OCI-LY1 (cell line): ENCODE results near the gene KCTD20.

Experiments used
- H2AFZ ChIP-seq: fragments of 200-600 bp; sonication (generic), shearing (Covaris generic); 2 replicates; pipeline ENCODE4 v1.6.0; 2014; ENCODE audit warnings: antibody characterized with exemption, mild to moderate bottlenecking, low read length
- H3F3A ChIP-seq: fragments of 200-600 bp; sonication (generic), shearing (Covaris generic); 2 replicates; pipeline ENCODE4 v1.6.0; 2014; ENCODE audit warnings: mild to moderate bottlenecking, antibody characterized with exemption, low read length, moderate library complexity; ENCODE audit not compliant: insufficient read depth
- H3K27ac ChIP-seq: fragments of 200-600 bp; sonication (generic); 2 replicates; pipeline ENCODE4 v1.5.1; 2014; ENCODE audit warnings: low read length, mixed run types, mild to moderate bottlenecking, low read depth; ENCODE audit not compliant: poor library complexity, severe bottlenecking
- H3K27me3 ChIP-seq: fragments of 200-600 bp; sonication (generic); 2 replicates; pipeline ENCODE4 v1.6.0; 2014; ENCODE audit warnings: antibody characterized with exemption, mild to moderate bottlenecking, low read length, moderate library complexity; ENCODE audit not compliant: insufficient read depth
- H3K36me3 ChIP-seq: fragments of 200-600 bp; sonication (generic); 2 replicates; pipeline ENCODE4 v1.6.1; 2014; ENCODE audit warnings: mild to moderate bottlenecking, antibody characterized with exemption, low read length, moderate library complexity, mixed read lengths; ENCODE audit not compliant: insufficient read depth
- H3K4me1 ChIP-seq: fragments of 200-600 bp; sonication (generic); 2 replicates; pipeline ENCODE4 v1.5.1; 2014; ENCODE audit warnings: mild to moderate bottlenecking, low read length, moderate library complexity; ENCODE audit not compliant: insufficient read depth, severe bottlenecking
- H3K4me2 ChIP-seq: fragments of 200-600 bp; sonication (generic), shearing (Covaris generic); 2 replicates; pipeline ENCODE4 v1.6.1; 2014; ENCODE audit warnings: low read length
- H3K4me3 ChIP-seq: fragments of 200-600 bp; sonication (generic); 2 replicates; pipeline ENCODE4 v1.5.1; 2014; ENCODE audit warnings: low read length, low read depth, mild to moderate bottlenecking, mixed read lengths; ENCODE audit not compliant: poor library complexity, severe bottlenecking
- H3K79me2 ChIP-seq: fragments of 200-600 bp; shearing (Covaris generic); 2 replicates; pipeline ENCODE4 v1.6.1; 2016; ENCODE audit warnings: mixed run types, low read length, mixed read lengths; ENCODE audit not compliant: insufficient read depth
- H3K9ac ChIP-seq: fragments of 200-600 bp; sonication (generic), shearing (Covaris generic); 2 replicates; pipeline ENCODE4 v1.6.1; 2014; ENCODE audit warnings: mild to moderate bottlenecking, low read length, mixed read lengths
- H3K9me2 ChIP-seq: fragments of 200-600 bp; sonication (generic), shearing (Covaris generic); 2 replicates; pipeline ENCODE4 v1.6.1; 2014; ENCODE audit warnings: low read depth, mild to moderate bottlenecking, low read length, mixed read lengths
- H3K9me3 ChIP-seq: fragments of 200-600 bp; shearing (Covaris generic); 2 replicates; pipeline ENCODE4 v1.6.1; 2014; ENCODE audit warnings: low read length, mixed read lengths
- H4K20me1 ChIP-seq: fragments of 200-600 bp; sonication (generic), shearing (Covaris generic); 2 replicates; pipeline ENCODE4 v1.6.0; 2016; ENCODE audit warnings: mild to moderate bottlenecking, low read length; ENCODE audit not compliant: insufficient read depth
- EZH2 ChIP-seq: fragments of 200-600 bp; sonication (generic), shearing (Covaris generic); IDR thresholded peaks from 2 replicates; pipeline ENCODE4 v1.8.0; 2017; ENCODE audit warnings: borderline replicate concordance, mixed run types, mild to moderate bottlenecking, antibody characterized with exemption, low read length, moderate library complexity, mixed read lengths
- TF ChIP-seq, protein P1 (sequence below): fragments of 200-600 bp; sonication (generic), shearing (Covaris generic); IDR thresholded peaks from 2 replicates; pipeline ENCODE4 v1.5.1; 2017; ENCODE audit warnings: mild to moderate bottlenecking, antibody characterized with exemption, low read length, moderate library complexity, mixed read lengths

Gene KCTD20

DNA sequence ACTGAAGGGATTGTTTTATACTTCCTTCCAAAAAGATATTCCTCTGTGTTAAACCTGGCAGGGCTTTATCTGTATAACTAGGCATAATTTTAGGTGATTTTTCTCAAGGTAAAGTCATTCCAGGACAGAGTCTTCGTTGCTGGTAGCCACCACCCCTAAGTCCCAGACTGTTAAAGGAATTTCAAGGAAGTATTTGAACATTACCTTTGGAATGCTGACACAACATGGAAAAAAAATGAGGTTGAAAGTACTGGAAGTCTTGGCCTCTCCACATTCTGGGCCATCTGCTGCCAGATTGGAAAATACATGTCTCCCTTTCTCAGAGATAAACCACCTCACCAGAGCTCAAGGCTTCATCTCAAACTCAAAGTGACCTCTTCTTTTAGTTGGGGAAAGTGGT lies 28.3 kb upstream of the KCTD20 start:
- Histone ChIP-seq H3K9me3 (peaks cover 3% of the 10 kb centered on the region; the same call in 1 of the 2 replicates), H3F3A (no peaks in the 10 kb centered on the region), H2AFZ (no peak overlapping the region), H3K27me3 (no peaks in the 10 kb centered on the region), H3K9me2 (no peaks in the 10 kb centered on the region), H3K4me1 (no peaks in the 10 kb centered on the region), H4K20me1 (no peaks in the 10 kb centered on the region), H3K36me3 (no peaks in the 10 kb centered on the region), H3K27ac (no peak overlapping the region), H3K79me2 (no peaks in the 10 kb centered on the region), H3K9ac (no peak overlapping the region), H3K4me2 (no peak overlapping the region), H3K4me3 (no peak overlapping the region)
- TF ChIP-seq, protein P1, sequence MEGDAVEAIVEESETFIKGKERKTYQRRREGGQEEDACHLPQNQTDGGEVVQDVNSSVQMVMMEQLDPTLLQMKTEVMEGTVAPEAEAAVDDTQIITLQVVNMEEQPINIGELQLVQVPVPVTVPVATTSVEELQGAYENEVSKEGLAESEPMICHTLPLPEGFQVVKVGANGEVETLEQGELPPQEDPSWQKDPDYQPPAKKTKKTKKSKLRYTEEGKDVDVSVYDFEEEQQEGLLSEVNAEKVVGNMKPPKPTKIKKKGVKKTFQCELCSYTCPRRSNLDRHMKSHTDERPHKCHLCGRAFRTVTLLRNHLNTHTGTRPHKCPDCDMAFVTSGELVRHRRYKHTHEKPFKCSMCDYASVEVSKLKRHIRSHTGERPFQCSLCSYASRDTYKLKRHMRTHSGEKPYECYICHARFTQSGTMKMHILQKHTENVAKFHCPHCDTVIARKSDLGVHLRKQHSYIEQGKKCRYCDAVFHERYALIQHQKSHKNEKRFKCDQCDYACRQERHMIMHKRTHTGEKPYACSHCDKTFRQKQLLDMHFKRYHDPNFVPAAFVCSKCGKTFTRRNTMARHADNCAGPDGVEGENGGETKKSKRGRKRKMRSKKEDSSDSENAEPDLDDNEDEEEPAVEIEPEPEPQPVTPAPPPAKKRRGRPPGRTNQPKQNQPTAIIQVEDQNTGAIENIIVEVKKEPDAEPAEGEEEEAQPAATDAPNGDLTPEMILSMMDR = no peak
- no peak for TF ChIP-seq EZH2

DNA sequence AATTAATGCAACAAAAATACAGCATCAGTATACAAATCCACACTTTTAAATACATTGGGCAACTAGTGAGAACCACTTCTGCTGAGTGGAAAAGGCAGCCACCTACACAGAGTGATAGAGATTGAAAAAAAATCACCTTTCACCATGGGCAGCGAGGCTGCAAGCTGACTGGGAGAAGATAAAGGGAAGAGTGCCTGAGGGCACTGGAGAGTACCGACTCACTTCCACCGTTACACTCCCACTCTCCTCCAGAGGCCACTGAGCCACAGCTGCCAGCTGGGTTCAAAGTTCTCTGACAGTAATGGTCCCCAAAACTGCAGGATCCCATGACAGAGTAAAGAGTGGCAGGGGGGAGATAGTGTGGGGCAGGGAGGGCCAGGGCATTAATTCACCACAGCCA lies 24.2 kb upstream of the KCTD20 start:
- Histone ChIP-seq H3K27me3 (no peaks in the 10 kb centered on the region), H3F3A (no peaks in the 10 kb centered on the region), H2AFZ (no peak overlapping the region), H3K36me3 (no peaks in the 10 kb centered on the region), H3K9me2 (no peaks in the 10 kb centered on the region), H3K9me3 (no peaks in the 10 kb centered on the region; the same call in 1 of the 2 replicates), H3K9ac (no peak overlapping the region), H4K20me1 (no peaks in the 10 kb centered on the region), H3K4me2 (no peak overlapping the region), H3K27ac (no peak overlapping the region), H3K4me3 (no peak overlapping the region), H3K79me2 (no peaks in the 10 kb centered on the region), H3K4me1 (peaks cover 10% of the 10 kb centered on the region)
- TF ChIP-seq, protein P1 = no peak
- TF ChIP-seq EZH2 = no peak

GRCh38 chr6:36419310-36419709 lies 23.5 kb upstream of the KCTD20 start:
- no peaks in the 10 kb centered on the region for H3K79me2 ChIP-seq
- H3K4me2 ChIP-seq = no peak overlapping the region
- no peak for TF ChIP-seq EZH2
- TF ChIP-seq, protein P1 = no peak
- H4K20me1 ChIP-seq = no peaks in the 10 kb centered on the region
- no peaks in the 10 kb centered on the region for H3K36me3 ChIP-seq
- H3K4me3 ChIP-seq = no peak overlapping the region
- H3K4me1 ChIP-seq = peaks cover 16% of the 10 kb centered on the region
- H3K27me3 ChIP-seq = no peaks in the 10 kb centered on the region
- no peak overlapping the region for H3K27ac ChIP-seq
- H2AFZ ChIP-seq = no peak overlapping the region
- no peaks in the 10 kb centered on the region for H3F3A ChIP-seq
- H3K9me2 ChIP-seq = no peaks in the 10 kb centered on the region
- H3K9me3 ChIP-seq = no peaks in the 10 kb centered on the region
- H3K9ac ChIP-seq = no peak overlapping the region
